Lower leg skin (tissue), 3 donors: ENCODE measurements around the gene ELF1.

Source experiments
- POLR2A ChIP-seq, 2 donors: fragments of 450-650 bp; IDR thresholded peaks; one replicate each; pipeline ENCODE4 v1.6.1; 2016 to 2017; ENCODE audit warnings: antibody characterized with exemption in 2 of 2, mild to moderate bottlenecking in 1 of 2, moderate library complexity in 1 of 2
- TF ChIP-seq, protein P1 (sequence below), 3 donors: fragments of 450-650 bp; IDR thresholded peaks; one replicate each; pipeline ENCODE4 v1.5.1; 2016; ENCODE audit warnings: antibody characterized with exemption in 3 of 3, mild to moderate bottlenecking in 3 of 3, moderate library complexity in 2 of 3

DNA sequence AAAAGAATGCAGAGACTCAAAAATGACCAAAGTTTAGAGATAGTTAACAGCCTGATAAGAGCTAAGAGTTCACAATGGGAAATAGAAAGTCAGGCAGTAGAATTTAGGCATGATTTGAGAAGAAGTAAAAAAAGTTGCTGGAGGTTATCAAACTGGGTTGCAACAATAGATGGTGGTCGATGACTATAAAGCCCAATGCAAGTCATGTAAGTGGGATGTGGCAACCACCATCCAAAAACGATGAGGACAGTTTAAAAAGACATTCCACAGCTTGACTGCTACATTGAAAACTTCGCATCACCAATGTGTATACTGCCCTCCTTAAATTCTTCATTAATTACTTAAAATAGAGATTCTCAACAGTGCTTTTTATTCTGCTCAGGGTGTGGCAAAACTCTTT lies 19.7 kb downstream of the ELF1 start:
- no peak for TF ChIP-seq POLR2A (IDR thresholded peaks at IDR 0.05)
- TF ChIP-seq, protein P1, sequence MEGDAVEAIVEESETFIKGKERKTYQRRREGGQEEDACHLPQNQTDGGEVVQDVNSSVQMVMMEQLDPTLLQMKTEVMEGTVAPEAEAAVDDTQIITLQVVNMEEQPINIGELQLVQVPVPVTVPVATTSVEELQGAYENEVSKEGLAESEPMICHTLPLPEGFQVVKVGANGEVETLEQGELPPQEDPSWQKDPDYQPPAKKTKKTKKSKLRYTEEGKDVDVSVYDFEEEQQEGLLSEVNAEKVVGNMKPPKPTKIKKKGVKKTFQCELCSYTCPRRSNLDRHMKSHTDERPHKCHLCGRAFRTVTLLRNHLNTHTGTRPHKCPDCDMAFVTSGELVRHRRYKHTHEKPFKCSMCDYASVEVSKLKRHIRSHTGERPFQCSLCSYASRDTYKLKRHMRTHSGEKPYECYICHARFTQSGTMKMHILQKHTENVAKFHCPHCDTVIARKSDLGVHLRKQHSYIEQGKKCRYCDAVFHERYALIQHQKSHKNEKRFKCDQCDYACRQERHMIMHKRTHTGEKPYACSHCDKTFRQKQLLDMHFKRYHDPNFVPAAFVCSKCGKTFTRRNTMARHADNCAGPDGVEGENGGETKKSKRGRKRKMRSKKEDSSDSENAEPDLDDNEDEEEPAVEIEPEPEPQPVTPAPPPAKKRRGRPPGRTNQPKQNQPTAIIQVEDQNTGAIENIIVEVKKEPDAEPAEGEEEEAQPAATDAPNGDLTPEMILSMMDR (IDR thresholded peaks at IDR 0.05): no peak
